Activated CD4-positive, alpha-beta T cell treated with anti-CD3 and anti-CD28 coated beads for 1 hour (primary cell): ENCODE measurements around the gene CYP39A1.

Experiments used
- DNase-seq: peaks from one replicate; pipeline ENCODE4 v3.0.0-alpha.2; 2020

The CYP39A1 gene

DNA sequence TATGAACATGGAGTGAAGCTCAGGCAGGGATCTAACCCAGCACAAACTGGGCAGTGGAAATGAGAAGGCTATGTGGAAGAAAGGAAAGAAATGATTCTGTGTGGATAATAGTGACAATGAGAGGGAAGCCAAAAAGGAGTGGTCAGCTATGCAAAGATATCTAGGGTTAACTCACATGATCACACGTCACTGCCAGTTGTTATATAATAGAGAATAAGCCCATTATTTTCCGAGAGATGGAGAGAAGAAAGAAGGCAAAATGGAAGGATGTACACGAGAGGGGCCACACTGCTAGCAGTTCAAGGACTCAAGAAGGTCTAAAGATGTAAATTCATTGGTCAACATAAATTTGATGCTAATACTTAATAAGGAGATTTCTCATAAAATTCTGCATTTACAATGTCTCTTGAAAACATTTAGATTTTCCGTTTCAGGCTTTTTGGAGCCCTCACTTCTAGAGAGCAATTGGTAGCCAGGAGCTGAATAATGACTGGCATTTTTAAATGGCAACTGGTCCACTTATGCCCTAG is 142.6 kb downstream of the CYP39A1 start:
- DNase-seq, result no peak

DNA sequence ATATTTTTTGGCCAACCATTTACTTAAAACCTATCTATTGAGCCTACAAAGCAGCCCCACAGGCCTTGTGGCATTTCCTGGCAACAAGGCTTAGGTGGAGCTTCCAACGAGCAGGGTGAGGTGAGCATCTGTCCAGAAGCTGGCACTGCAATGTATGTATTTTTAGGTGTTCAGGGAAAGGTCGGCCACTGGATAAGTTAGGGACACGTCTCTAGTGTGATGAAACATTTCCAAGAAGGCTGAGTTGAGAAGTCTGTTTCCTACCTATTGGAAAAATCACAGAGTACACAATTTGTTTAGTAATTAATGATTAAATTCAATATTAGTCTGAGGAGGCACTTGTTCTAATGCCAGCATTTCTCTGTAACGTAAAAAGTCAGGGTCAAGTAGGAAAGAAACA is 143.6 kb downstream of the CYP39A1 start:
- DNase-seq, result no peak

DNA sequence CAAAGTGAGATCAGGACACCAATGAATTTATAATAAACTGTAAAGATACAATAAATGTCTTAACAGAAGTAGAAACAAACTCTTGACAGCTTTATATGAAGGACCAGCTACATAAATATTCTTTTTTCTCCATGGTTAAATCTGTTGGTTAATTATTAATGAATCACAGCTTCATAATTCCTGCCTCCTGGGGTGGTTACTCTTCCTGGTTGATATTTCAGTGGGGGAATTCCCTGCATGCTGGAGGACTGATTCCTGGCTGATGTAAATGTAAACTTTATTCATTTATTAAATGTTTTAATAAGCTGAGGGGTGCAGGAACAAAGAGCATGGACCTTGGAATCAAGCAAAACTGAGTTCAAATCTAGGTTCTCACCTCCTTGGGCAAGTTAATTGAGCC is 145.2 kb downstream of the CYP39A1 start:
- no peak for DNase-seq

DNA sequence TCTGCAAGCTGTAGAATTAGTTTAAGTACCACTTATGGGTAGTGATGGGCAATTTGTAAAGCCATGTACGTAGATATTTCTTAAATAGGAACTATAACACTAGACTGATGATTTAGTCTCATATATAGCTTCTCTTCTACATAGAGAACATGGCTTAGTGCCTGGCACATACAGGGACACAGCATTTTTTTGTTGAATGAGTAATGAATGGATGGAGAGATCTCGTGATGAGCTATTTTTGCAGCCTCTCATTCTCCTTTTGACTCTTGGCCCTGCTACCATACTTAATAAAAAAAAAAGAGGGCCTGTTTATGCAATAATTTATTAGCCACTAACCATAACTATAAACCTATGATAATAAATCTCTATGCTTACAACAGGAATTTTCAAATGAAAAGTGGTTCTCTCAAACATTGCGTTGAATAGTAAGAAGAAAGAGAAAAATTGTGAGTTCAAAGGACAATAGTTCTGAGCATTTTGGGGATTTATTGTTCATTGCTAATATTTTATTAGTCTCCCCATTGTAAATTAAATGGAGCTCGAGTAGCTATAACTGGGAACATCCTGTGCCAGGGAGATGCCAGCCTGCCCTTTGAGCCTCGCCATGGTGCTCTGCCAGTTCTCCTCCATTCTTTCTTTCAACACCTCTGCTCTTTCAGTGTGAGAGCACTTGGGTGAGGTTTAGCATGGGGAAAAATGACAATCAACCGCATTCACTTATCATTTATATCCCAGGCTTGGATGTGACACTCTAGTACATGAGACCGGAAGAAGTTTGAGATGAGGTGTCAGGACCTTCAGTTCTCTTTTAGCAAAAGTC is 146.7 kb downstream of the CYP39A1 start:
- DNase-seq, result no peak

DNA sequence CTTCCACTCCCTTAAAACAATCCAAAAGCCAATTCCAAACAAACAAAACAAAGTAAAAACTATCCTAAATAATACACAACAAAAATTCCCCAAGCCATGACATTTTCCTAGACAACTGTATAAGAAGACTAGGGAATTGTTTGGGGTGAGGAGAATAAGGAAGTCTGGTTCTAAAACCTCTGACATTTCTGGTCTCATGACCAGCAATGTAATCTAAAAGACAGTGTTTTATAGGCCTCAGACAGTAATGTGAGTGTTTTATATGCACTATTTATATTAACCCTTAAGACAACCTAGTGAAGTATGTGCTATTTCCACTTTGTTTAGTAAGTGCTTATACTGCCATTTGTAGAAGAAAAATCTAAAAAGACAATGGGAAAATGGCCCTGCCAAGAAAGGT is 148.4 kb downstream of the CYP39A1 start:
- DNase-seq, result no peak

DNA sequence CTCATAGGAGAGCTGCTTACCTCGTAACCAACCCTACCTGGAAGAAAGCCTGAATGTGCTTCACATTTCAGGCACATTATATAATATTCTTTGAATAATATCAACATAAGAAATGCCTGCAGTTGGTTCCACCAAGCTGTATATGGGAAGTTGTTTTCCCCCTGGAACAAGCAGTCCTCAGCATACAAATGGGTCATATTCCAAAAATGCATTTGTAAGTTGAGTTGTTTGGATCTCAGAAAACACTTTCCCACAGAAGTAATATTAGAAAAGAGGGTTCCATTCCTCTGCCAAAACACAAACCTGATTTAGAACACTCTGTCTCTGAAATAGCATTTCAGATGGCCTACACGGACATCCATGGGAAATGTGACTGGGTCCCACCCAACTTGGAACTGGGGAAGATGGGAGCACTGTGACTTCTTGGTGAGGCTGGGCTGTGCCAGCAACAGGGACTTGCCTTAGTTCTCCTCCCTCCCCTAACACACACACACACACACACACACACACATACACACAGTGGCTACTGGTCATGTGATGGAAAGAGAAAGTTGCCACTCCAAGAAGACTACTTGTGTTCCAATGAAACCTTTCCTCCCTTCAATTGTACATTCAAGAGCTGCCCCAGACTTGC is 150.0 kb downstream of the CYP39A1 start:
- DNase-seq, result no peak

DNA sequence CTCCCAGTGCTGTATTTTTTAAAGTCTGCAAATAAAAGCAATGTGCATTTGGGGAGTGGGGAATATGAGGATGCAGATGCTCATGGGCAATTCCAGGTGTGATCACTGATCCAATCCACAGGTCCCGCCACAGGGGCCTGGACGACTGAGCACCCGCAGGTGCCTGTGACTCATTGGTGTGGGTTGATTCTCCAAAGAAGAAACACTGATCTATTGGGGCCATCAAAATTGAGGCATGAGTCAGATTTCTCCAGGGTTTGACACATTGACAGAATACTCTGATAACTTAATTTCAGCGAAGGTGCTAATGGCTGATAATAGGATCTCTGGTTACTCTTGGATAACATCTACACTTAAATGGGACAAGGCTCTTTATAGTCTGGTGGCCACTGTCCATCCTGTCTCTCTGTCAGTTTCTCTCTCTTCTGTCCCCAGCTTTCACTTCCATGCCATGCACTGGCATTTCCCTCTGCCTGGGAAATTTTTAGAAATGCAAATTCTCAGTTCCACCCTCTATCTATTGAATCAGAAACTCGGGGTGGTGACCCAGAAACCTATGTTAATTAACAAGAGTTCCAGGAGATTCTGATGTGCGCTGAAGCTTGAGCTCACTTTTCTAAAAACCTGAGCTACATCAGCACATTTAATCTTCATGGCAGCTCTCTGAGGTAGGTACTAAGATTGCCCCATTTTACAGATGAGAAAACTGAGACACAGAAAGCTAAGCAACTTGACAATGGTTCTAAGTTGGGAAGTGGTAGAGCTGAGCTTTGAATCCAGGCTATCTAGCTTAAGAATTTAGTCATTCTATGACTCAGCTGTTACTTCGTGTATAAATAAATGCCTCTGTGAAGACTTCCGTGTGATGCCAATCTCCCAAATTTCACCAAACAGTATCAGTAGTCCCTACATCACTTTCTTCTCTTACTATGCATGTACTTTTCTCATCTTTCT is 151.2 kb downstream of the CYP39A1 start:
- DNase-seq, result no peak

DNA sequence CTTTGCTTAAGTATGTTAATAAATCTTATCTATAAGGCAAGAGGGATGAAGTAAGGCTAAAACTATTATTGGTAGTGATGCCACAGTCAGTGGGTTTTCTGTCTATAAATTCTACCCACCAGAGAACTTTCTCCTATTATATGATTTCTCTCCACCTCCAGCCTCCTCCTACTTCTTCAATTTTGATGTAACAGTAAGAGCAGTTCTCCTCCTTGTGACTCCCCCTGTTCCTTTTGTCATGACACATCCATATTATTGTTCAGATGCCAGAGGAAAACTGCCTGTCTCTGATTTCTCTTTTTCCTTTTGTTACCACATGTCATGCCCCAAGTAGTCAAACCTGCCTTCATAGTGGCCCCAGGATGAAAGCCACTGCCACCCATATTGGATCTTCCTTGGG is 152.2 kb downstream of the CYP39A1 start:
- DNase-seq, result no peak
